NCI-H345 (cell line): ENCODE data around the gene POF1B.
A peak's percentile ranks its signal among the peaks of the same experiment; 100 is the strongest.

ENCODE experiments used
- DNase-seq: peaks from one replicate; lab custom pipeline; 2025; lab: John Stamatoyannopoulos, UW

POF1B gene

GRCh38 chrX:85243761-85244449 is 135.6 kb downstream of the POF1B start, which contains the start of the genes SATL1 and ZNF711:
TSS of gene SATL1 (minus strand) at chrX:85243779. CDS start at chrX:85108968, 134,811 bp downstream.
TSS of gene ZNF711 (plus strand) at chrX:85243991. CDS start at chrX:85247573, 3,582 bp downstream.
- peak; percentile 93 for DNase-seq

- DNase-seq = no peak
Observed at GRCh38 chrX:85243155-85243554, 136.3 kb downstream of the POF1B start.
